ENCODE data around the gene FKBP6.
A peak's percentile ranks its signal among the peaks of the same experiment; 100 is the strongest.
"Not testable (repeated sequence)": the region's sequence is repeated elsewhere in the genome, so short reads cannot be mapped to it uniquely, and the experiment has no call there.

Gene FKBP6

GRCh38 chr7:73308074-73308664, 19.8 kb upstream of the FKBP6 start:
- peaks cover 10% of the 10 kb centered on the region for H3K36me3 ChIP-seq (ENCODE audit: control insufficient read depth, insufficient read depth, low read length)
- no peak overlapping the region for H3K27ac ChIP-seq (ENCODE audit: insufficient read depth, low read depth, low read length, poor library complexity, severe bottlenecking)
- no peaks in the 10 kb centered on the region for H3K9me3 ChIP-seq (ENCODE audit: control insufficient read depth, low read length)
- H3K4me1 ChIP-seq (ENCODE audit: control insufficient read depth, insufficient read depth, low read length) = no peaks in the 10 kb centered on the region
- 8% methylated on average over 42 to 43 of the region's 43 CpGs for WGBS, 2 experiments
- peak overlapping the region; percentile 75 for H3K4me3 ChIP-seq (ENCODE audit: insufficient read depth, low read depth, low read length)
- H3K27me3 ChIP-seq (ENCODE audit: control insufficient read depth, insufficient read depth, low read length, poor library complexity, severe bottlenecking) = no peaks in the 10 kb centered on the region

- peaks cover 9% of the 10 kb centered on the region for H3K36me3 ChIP-seq (ENCODE audit: control insufficient read depth, insufficient read depth, low read length)
- no peaks in the 10 kb centered on the region for H3K9me3 ChIP-seq (ENCODE audit: control insufficient read depth, low read length)
- no peaks in the 10 kb centered on the region for H3K27me3 ChIP-seq (ENCODE audit: control insufficient read depth, insufficient read depth, low read length, poor library complexity, severe bottlenecking)
- no peak within 1 kb of the TSS for H3K27ac ChIP-seq (ENCODE audit: insufficient read depth, low read depth, low read length, poor library complexity, severe bottlenecking)
- WGBS, 2 experiments = 15% methylated on average over 40 of the region's 40 CpGs
- H3K4me1 ChIP-seq (ENCODE audit: control insufficient read depth, insufficient read depth, low read length) = no peaks in the 10 kb centered on the region
- H3K4me3 ChIP-seq (ENCODE audit: insufficient read depth, low read depth, low read length) = peak within 1 kb of the TSS; percentile 75
Measured at GRCh38 chr7:73308665-73309214, 19.2 kb upstream of the FKBP6 start, which contains the start of gene NSUN5. NSUN5 (minus strand) TSS chr7:73308826; CDS start chr7:73308790, 36 bp downstream.

- not testable (repeated sequence) for H3K36me3 ChIP-seq (ENCODE audit: control insufficient read depth, insufficient read depth, low read length); H3K27ac ChIP-seq (ENCODE audit: insufficient read depth, low read depth, low read length, poor library complexity, severe bottlenecking); H3K4me1 ChIP-seq (ENCODE audit: control insufficient read depth, insufficient read depth, low read length); H3K4me3 ChIP-seq (ENCODE audit: insufficient read depth, low read depth, low read length); H3K9me3 ChIP-seq (ENCODE audit: control insufficient read depth, low read length); H3K27me3 ChIP-seq (ENCODE audit: control insufficient read depth, insufficient read depth, low read length, poor library complexity, severe bottlenecking)
- WGBS, 2 experiments = 91 to 93% methylated on average over 7 of the region's 7 CpGs
Measured at GRCh38 chr7:73311421-73311820, 16.5 kb upstream of the FKBP6 start.

DNA sequence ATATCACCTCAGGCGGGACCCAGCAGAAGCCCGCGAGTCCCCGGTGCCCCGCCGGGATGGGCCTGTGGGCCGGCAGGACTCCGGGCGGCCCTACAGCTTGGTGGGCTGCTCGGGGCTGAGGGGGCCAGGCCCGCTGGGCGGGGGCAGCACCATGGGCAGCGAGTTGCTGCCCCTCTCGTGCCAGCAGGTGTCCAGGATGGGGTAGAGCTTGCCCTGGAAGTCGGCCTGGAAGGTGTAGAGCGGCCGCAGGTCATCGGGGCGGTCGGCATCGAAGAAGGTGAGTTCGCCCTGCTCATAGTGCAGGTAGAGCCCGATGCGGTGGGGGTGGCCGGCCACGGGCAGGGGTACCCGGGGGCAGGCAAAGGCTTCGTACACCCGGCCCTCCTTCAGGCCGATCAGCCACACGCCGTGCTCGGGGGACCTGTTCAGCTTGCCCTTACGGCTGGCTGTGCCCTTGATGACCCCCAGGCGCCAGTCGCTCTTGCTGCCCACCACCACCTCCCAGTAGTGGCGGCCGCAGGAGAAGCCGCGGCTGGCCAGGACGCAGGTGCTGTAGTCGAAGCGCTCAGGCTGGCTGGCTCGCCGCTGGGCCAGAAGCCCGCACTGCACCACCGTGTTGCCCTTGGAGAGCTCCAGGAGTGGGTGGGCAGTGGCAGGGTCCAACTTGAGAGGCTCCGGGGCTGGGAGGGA, 15.0 kb upstream of the FKBP6 start:
- no peaks in the 10 kb centered on the region for H3K9me3 ChIP-seq (ENCODE audit: control insufficient read depth, low read length)
- no peaks in the 10 kb centered on the region for H3K36me3 ChIP-seq (ENCODE audit: control insufficient read depth, insufficient read depth, low read length)
- H3K4me1 ChIP-seq (ENCODE audit: control insufficient read depth, insufficient read depth, low read length) = no peaks in the 10 kb centered on the region
- WGBS, 2 experiments = 95% methylated on average over 48 of the region's 48 CpGs
- no peak overlapping the region for H3K4me3 ChIP-seq (ENCODE audit: insufficient read depth, low read depth, low read length)
- H3K27me3 ChIP-seq (ENCODE audit: control insufficient read depth, insufficient read depth, low read length, poor library complexity, severe bottlenecking) = no peaks in the 10 kb centered on the region
- H3K27ac ChIP-seq (ENCODE audit: insufficient read depth, low read depth, low read length, poor library complexity, severe bottlenecking) = no peak overlapping the region

DNA sequence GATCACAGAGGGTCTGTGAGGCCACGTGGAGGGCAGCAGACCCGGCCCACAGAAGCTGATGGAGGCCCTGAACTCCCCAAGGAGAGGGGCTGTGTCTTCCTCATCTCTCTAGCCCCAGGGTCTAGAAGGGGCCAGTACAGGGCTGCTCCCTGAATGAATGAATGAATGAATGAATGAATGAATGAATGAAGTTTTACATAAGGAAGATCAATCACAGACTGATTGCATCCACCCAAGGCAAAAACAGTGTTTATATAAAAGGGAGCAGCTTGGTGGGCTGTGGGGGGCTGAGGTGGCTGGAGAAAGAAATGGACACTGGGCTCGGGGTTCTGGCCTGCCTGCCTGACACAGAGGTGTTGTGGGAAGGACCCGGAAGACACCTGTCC, 14.4 kb upstream of the FKBP6 start:
- Histone ChIP-seq H3K36me3 (ENCODE audit: control insufficient read depth, insufficient read depth, low read length) (no peaks in the 10 kb centered on the region), H3K4me1 (ENCODE audit: control insufficient read depth, insufficient read depth, low read length) (no peaks in the 10 kb centered on the region), H3K27me3 (ENCODE audit: control insufficient read depth, insufficient read depth, low read length, poor library complexity, severe bottlenecking) (no peaks in the 10 kb centered on the region), H3K4me3 (ENCODE audit: insufficient read depth, low read depth, low read length) (no peak overlapping the region), H3K9me3 (ENCODE audit: control insufficient read depth, low read length) (no peaks in the 10 kb centered on the region), H3K27ac (ENCODE audit: insufficient read depth, low read depth, low read length, poor library complexity, severe bottlenecking) (no peak overlapping the region)
- 83 to 89% methylated on average over 4 of the region's 4 CpGs for WGBS, 2 experiments

- Histone ChIP-seq H3K27ac (ENCODE audit: insufficient read depth, low read depth, low read length, poor library complexity, severe bottlenecking) (no peak overlapping the region), H3K27me3 (ENCODE audit: control insufficient read depth, insufficient read depth, low read length, poor library complexity, severe bottlenecking) (no peaks in the 10 kb centered on the region), H3K4me3 (ENCODE audit: insufficient read depth, low read depth, low read length) (no peak overlapping the region), H3K9me3 (ENCODE audit: control insufficient read depth, low read length) (no peaks in the 10 kb centered on the region), H3K36me3 (ENCODE audit: control insufficient read depth, insufficient read depth, low read length) (no peaks in the 10 kb centered on the region), H3K4me1 (ENCODE audit: control insufficient read depth, insufficient read depth, low read length) (no peaks in the 10 kb centered on the region)
- 87 to 93% methylated on average over 5 of the region's 5 CpGs for WGBS, 2 experiments
Measured at GRCh38 chr7:73314271-73314670, 13.7 kb upstream of the FKBP6 start.

DNA sequence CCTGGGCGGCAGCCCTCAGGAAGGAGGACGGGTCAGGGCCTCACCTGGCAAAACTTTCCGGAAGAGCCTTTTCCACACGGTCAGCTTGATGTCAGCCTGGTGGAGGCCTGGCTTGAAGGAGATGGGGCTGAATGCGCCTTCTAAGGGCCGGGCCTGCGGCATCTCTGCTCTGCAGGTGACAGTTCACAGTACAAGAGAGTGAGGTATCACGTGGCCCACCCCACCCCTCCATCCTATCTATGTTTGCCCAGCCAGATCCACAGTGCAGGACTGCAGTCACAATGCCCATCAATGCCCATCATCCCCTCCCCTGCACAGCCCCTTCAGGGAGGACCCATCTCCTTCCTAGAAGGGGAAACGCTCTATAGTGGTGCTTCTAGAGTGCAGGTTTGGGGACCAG, 11.4 kb upstream of the FKBP6 start:
- H3K36me3 ChIP-seq (ENCODE audit: control insufficient read depth, insufficient read depth, low read length) = no peaks in the 10 kb centered on the region
- no peaks in the 10 kb centered on the region for H3K4me1 ChIP-seq (ENCODE audit: control insufficient read depth, insufficient read depth, low read length)
- no peak overlapping the region for H3K4me3 ChIP-seq (ENCODE audit: insufficient read depth, low read depth, low read length)
- H3K27ac ChIP-seq (ENCODE audit: insufficient read depth, low read depth, low read length, poor library complexity, severe bottlenecking) = no peak overlapping the region
- H3K9me3 ChIP-seq (ENCODE audit: control insufficient read depth, low read length) = no peaks in the 10 kb centered on the region
- WGBS, 2 experiments = 89 to 92% methylated on average over 9 of the region's 9 CpGs
- no peaks in the 10 kb centered on the region for H3K27me3 ChIP-seq (ENCODE audit: control insufficient read depth, insufficient read depth, low read length, poor library complexity, severe bottlenecking)

- 82 to 84% methylated on average over 18 of the region's 18 CpGs for WGBS, 2 experiments
Measured at GRCh38 chr7:73318656-73319204, 9.2 kb upstream of the FKBP6 start.

GRCh38 chr7:73319541-73319940, 8.4 kb upstream of the FKBP6 start:
- 86 to 91% methylated on average over 9 of the region's 9 CpGs for WGBS, 2 experiments
- H3K4me1 ChIP-seq (ENCODE audit: control insufficient read depth, insufficient read depth, low read length); H3K36me3 ChIP-seq (ENCODE audit: control insufficient read depth, insufficient read depth, low read length); H3K27me3 ChIP-seq (ENCODE audit: control insufficient read depth, insufficient read depth, low read length, poor library complexity, severe bottlenecking); H3K4me3 ChIP-seq (ENCODE audit: insufficient read depth, low read depth, low read length); H3K9me3 ChIP-seq (ENCODE audit: control insufficient read depth, low read length); H3K27ac ChIP-seq (ENCODE audit: insufficient read depth, low read depth, low read length, poor library complexity, severe bottlenecking): not testable (repeated sequence)

More at GRCh38 chr7:73318656-73319204, 9.2 kb upstream of the FKBP6 start:
- H3K4me1 ChIP-seq (ENCODE audit: control insufficient read depth, insufficient read depth, low read length); H3K36me3 ChIP-seq (ENCODE audit: control insufficient read depth, insufficient read depth, low read length); H3K9me3 ChIP-seq (ENCODE audit: control insufficient read depth, low read length); H3K27me3 ChIP-seq (ENCODE audit: control insufficient read depth, insufficient read depth, low read length, poor library complexity, severe bottlenecking); H3K4me3 ChIP-seq (ENCODE audit: insufficient read depth, low read depth, low read length); H3K27ac ChIP-seq (ENCODE audit: insufficient read depth, low read depth, low read length, poor library complexity, severe bottlenecking): not testable (repeated sequence)

DNA sequence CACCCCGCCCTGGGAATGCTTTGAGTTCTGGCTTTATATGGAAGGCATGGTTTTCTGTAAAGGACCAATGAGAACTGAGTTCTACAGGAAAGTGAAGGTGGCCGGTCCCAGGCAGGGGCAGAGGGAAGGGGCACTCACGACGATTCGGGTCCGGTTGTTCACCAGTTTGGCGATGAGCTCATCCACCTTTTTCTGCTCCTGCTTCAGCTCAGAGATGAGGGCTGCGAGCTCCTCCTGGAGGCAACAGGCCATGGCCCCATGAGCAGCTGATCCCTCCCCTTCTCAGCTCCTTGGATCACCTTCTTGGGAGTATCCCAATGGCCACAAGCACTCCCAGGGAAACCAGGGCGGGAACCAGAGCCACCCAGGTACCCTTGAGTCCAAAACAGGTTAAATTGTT, 8.0 kb upstream of the FKBP6 start:
- H3K9me3 ChIP-seq (ENCODE audit: control insufficient read depth, low read length); H3K4me3 ChIP-seq (ENCODE audit: insufficient read depth, low read depth, low read length); H3K27me3 ChIP-seq (ENCODE audit: control insufficient read depth, insufficient read depth, low read length, poor library complexity, severe bottlenecking); H3K4me1 ChIP-seq (ENCODE audit: control insufficient read depth, insufficient read depth, low read length); H3K27ac ChIP-seq (ENCODE audit: insufficient read depth, low read depth, low read length, poor library complexity, severe bottlenecking); H3K36me3 ChIP-seq (ENCODE audit: control insufficient read depth, insufficient read depth, low read length): not testable (repeated sequence)
- 85 to 87% methylated on average over 9 of the region's 9 CpGs for WGBS, 2 experiments

Data from ectodermal cell (in vitro differentiated cells).